Smooth muscle cell of the umbilical artery (primary cell): ENCODE results near the gene LRATD1. TPM values are rescaled to one million over a fixed set of nuclear protein-coding genes. Genes with fewer than 3 reads are reported as not detected.

Experiments
- total RNA-seq: library from RNA; depleted of rRNA; stranded (reverse); fragments of >200 nt; gene quantifications from 2 replicates; pipeline ENCODE4 v1.2.3, GENCODE V29; 2014

The LRATD1 gene
- 0.30 TPM in 1 of 2 replicates, not detected in the other for total RNA-seq

GRCh38 chr2:14632133-14632936, at the start of gene LRATD1:
Gene LRATD1 (plus strand): TSS chr2:14632717. CDS start chr2:14633980, 1,263 bp downstream.

